ENCODE results near the gene ASB5.

ASB5 gene

GRCh38 chr4:176193126-176193525 is 75.9 kb downstream of the ASB5 start:
- CTCF ChIA-PET, result no interaction called here
- POLR2A ChIA-PET, result interaction anchor here (0.6 kb wide), 1 partner anchor 587 kb away, joined by 4 read pairs; no protein-coding TSS in a partner anchor
- DNase-seq (ENCODE audit: low read depth, low spot score), result no peak
- TF ChIP-seq CTCF (IDR thresholded peaks at IDR 0.05; ENCODE audit: insufficient read depth, low read length, missing control alignments), result no peak
- no peak overlapping the region for H3K4me3 ChIP-seq (ENCODE audit: low read depth, low read length)

GRCh38 chr4:176191974-176192373 is 77.0 kb downstream of the ASB5 start:
- ChIA-PET CTCF (no interaction called here), POLR2A (no interaction called here)
- no peak for TF ChIP-seq CTCF (IDR thresholded peaks at IDR 0.05; ENCODE audit: insufficient read depth, low read length, missing control alignments)
- DNase-seq (ENCODE audit: low read depth, low spot score), result no peak
- H3K4me3 ChIP-seq (ENCODE audit: low read depth, low read length), result no peak overlapping the region

GRCh38 chr4:176189891-176190795 is 78.9 kb downstream of the ASB5 start:
- H3K4me3 ChIP-seq (ENCODE audit: low read depth, low read length), result no peak overlapping the region
- TF ChIP-seq CTCF (IDR thresholded peaks at IDR 0.05; ENCODE audit: insufficient read depth, low read length, missing control alignments), result no peak
- CTCF ChIA-PET, result interaction anchor here (0.7 kb wide), 1 partner anchor 9 kb away, joined by 4 read pairs; no protein-coding TSS in a partner anchor
- POLR2A ChIA-PET, result interaction anchor here (0.7 to 1.1 kb wide), 2 partner anchors 48 to 70 kb away, joined by 3 read pairs; no protein-coding TSS in a partner anchor
- no peak for DNase-seq (ENCODE audit: low read depth, low spot score)

GRCh38 chr4:176188654-176189053 is 80.4 kb downstream of the ASB5 start:
- no peak overlapping the region for H3K4me3 ChIP-seq (ENCODE audit: low read depth, low read length)
- POLR2A ChIA-PET, result no interaction called here
- CTCF ChIA-PET, result no interaction called here
- no peak for TF ChIP-seq CTCF (IDR thresholded peaks at IDR 0.05; ENCODE audit: insufficient read depth, low read length, missing control alignments)
- DNase-seq (ENCODE audit: low read depth, low spot score), result no peak

GRCh38 chr4:176187624-176188023 is 81.4 kb downstream of the ASB5 start:
- no peak overlapping the region for H3K4me3 ChIP-seq (ENCODE audit: low read depth, low read length)
- DNase-seq (ENCODE audit: low read depth, low spot score), result no peak
- TF ChIP-seq CTCF (IDR thresholded peaks at IDR 0.05; ENCODE audit: insufficient read depth, low read length, missing control alignments), result no peak
- ChIA-PET POLR2A (interaction anchor here (0.7 kb wide), 1 partner anchor 117 kb away, joined by 4 read pairs; no protein-coding TSS in a partner anchor), CTCF (no interaction called here)

GRCh38 chr4:176186671-176187395 is 82.2 kb downstream of the ASB5 start:
- H3K4me3 ChIP-seq (ENCODE audit: low read depth, low read length), result no peak overlapping the region
- ChIA-PET POLR2A (interaction anchor here (0.7 kb wide), 1 partner anchor 117 kb away, joined by 4 read pairs; no protein-coding TSS in a partner anchor), CTCF (no interaction called here)
- TF ChIP-seq CTCF (IDR thresholded peaks at IDR 0.05; ENCODE audit: insufficient read depth, low read length, missing control alignments), result no peak
- DNase-seq (ENCODE audit: low read depth, low spot score), result no peak
